ENCODE data around the gene MIR17HG. TPM values are rescaled to one million over a fixed set of nuclear protein-coding genes. Genes with fewer than 3 reads are reported as not detected.

MIR17HG gene
- polyA plus RNA-seq, 3 donors = 0.05 to 1.3 (median 0.30) TPM

DNA sequence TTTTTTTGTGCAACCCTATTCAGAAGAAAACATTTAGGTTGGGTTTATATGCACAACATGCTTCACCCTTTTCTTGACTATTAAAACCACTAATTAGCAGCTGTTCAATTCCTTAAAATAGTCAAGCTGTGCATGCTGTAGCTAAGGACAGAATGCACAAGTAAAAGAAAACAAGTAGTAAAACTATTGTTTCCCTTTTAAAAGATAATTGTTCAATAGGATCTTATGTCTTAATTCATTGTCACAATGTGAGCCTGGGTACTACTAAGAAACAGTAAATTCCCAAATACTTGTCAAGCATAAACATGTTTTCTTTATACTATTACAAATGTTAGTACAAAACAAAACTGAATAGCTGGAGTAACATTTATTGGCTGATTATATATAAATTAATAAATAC lies 32.6 kb upstream of the MIR17HG start:
- Mint-ChIP-seq H3K9me3 (no peaks in the 10 kb centered on the region), H3K27ac (no peak overlapping the region), H3K27me3 (ENCODE audit: low read depth in 3 of 3) (peaks cover 2 to 11% (median 6%) of the 10 kb centered on the region in 3 donors), H3K4me1 (peaks cover 11% of the 10 kb centered on the region), H3K36me3 (no peaks in the 10 kb centered on the region), H3K4me3 (no peak overlapping the region)
- H2AFZ ChIP-seq (ENCODE audit: insufficient read depth, low read depth, low read length, poor library complexity, severe bottlenecking) = no peak overlapping the region
- TF ChIP-seq, protein P1, sequence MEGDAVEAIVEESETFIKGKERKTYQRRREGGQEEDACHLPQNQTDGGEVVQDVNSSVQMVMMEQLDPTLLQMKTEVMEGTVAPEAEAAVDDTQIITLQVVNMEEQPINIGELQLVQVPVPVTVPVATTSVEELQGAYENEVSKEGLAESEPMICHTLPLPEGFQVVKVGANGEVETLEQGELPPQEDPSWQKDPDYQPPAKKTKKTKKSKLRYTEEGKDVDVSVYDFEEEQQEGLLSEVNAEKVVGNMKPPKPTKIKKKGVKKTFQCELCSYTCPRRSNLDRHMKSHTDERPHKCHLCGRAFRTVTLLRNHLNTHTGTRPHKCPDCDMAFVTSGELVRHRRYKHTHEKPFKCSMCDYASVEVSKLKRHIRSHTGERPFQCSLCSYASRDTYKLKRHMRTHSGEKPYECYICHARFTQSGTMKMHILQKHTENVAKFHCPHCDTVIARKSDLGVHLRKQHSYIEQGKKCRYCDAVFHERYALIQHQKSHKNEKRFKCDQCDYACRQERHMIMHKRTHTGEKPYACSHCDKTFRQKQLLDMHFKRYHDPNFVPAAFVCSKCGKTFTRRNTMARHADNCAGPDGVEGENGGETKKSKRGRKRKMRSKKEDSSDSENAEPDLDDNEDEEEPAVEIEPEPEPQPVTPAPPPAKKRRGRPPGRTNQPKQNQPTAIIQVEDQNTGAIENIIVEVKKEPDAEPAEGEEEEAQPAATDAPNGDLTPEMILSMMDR (IDR thresholded peaks at IDR 0.05) = no peak
- H3K9me3 ChIP-seq (replicated peaks in 1 of 2; ENCODE audit: control insufficient read depth in 1 of 2, insufficient read depth in 1 of 2, low read length in 2 of 2) = no peaks in the 10 kb centered on the region
- DNase-seq = no peak
- H3K4me3 ChIP-seq (replicated peaks in 1 of 3; ENCODE audit: low read depth in 2 of 3, low read length in 3 of 3) = no peak overlapping the region
- H3K4me1 ChIP-seq (ENCODE audit: control insufficient read depth in 1 of 2, insufficient read depth in 2 of 2, low read length in 2 of 2) = no peaks in the 10 kb centered on the region
- no peaks in the 10 kb centered on the region for H3K79me2 ChIP-seq (ENCODE audit: insufficient read depth, low read length)
- H3K27ac ChIP-seq (ENCODE audit: low read depth in 1 of 2, low read length in 2 of 2) = no peak overlapping the region
- intact Hi-C loops (cut with micrococcal nuclease) = no loop called here
- peaks cover 5 to 7% of the 10 kb centered on the region in 2 donors for H3K27me3 ChIP-seq (ENCODE audit: control insufficient read depth in 2 of 2, insufficient read depth in 2 of 2, low read length in 2 of 2)
- no peak overlapping the region for H3K9ac ChIP-seq (ENCODE audit: insufficient read depth, low read length, poor library complexity, severe bottlenecking)
- no peak overlapping the region for H3K4me2 ChIP-seq (replicated peaks; ENCODE audit: extremely low read depth, low read length, poor library complexity, severe bottlenecking)
- no peaks in the 10 kb centered on the region for H4K20me1 ChIP-seq (ENCODE audit: insufficient read depth, low read length)
- H3K36me3 ChIP-seq (replicated peaks in 1 of 2; ENCODE audit: control insufficient read depth in 1 of 2, insufficient read depth in 2 of 2, low read length in 2 of 2) = no peaks in the 10 kb centered on the region

DNA sequence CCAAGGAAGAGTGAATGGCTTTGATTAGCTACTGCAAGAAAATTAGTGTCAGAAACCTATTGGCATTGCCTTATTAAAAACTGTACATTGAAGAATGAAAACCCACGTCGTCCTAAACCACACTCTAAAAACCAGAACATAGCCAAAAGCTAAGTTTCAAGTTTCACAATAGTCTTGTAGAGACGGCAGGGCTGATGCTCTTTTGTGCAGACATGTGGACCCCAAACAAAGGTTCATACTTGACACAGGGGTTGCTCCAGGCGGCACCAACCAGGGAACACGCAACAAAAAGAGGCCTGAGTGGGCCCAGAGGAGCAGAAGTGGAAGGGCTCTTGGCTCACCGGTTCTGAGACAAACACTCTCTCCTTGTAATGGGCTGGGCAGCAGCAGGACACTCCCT lies 28.6 kb upstream of the MIR17HG start:
- Mint-ChIP-seq H3K27ac (no peak overlapping the region), H3K9me3 (peaks cover 0 to 5% (median 4%) of the 10 kb centered on the region in 7 donors), H3K4me1 (no peaks in the 10 kb centered on the region), H3K36me3 (no peaks in the 10 kb centered on the region), H3K4me3 (no peak overlapping the region), H3K27me3 (ENCODE audit: low read depth in 3 of 3) (peaks cover 0 to 7% (median 3%) of the 10 kb centered on the region in 3 donors)
- Histone ChIP-seq H3K27ac (ENCODE audit: low read depth in 1 of 2, low read length in 2 of 2) (no peak overlapping the region), H3K4me2 (replicated peaks; ENCODE audit: extremely low read depth, low read length, poor library complexity, severe bottlenecking) (no peak overlapping the region), H3K9me3 (replicated peaks in 1 of 2; ENCODE audit: control insufficient read depth in 1 of 2, insufficient read depth in 1 of 2, low read length in 2 of 2) (no peaks in the 10 kb centered on the region), H3K4me3 (replicated peaks in 1 of 3; ENCODE audit: low read depth in 2 of 3, low read length in 3 of 3) (no peak overlapping the region), H3K27me3 (ENCODE audit: control insufficient read depth in 2 of 2, insufficient read depth in 2 of 2, low read length in 2 of 2) (peaks cover 2 to 3% of the 10 kb centered on the region in 2 donors), H4K20me1 (ENCODE audit: insufficient read depth, low read length) (no peaks in the 10 kb centered on the region), H3K36me3 (replicated peaks in 1 of 2; ENCODE audit: control insufficient read depth in 1 of 2, insufficient read depth in 2 of 2, low read length in 2 of 2) (no peaks in the 10 kb centered on the region), H2AFZ (ENCODE audit: insufficient read depth, low read depth, low read length, poor library complexity, severe bottlenecking) (no peak overlapping the region), H3K4me1 (ENCODE audit: control insufficient read depth in 1 of 2, insufficient read depth in 2 of 2, low read length in 2 of 2) (no peaks in the 10 kb centered on the region), H3K9ac (ENCODE audit: insufficient read depth, low read length, poor library complexity, severe bottlenecking) (no peak overlapping the region), H3K79me2 (ENCODE audit: insufficient read depth, low read length) (no peaks in the 10 kb centered on the region)
- TF ChIP-seq, protein P1 (IDR thresholded peaks at IDR 0.05) = no peak
- DNase-seq = no peak
- WGBS (ENCODE audit: insufficient coverage) = 79% methylated on average over 6 of the region's 6 CpGs
- intact Hi-C loops (cut with micrococcal nuclease) = no loop called here

Measured in CD14-positive monocyte (primary cell).